ENCODE results near the gene ZBTB24. TPM values are rescaled to one million over a fixed set of nuclear protein-coding genes. Genes with fewer than 3 reads are reported as not detected.
"Not testable (repeated sequence)": the region's sequence is repeated elsewhere in the genome, so short reads cannot be mapped to it uniquely, and the experiment has no call there.

Gene ZBTB24
- total RNA-seq, 1 donor from 2014 or later, result 11.4 TPM

GRCh38 chr6:109523478-109523877, 40.5 kb upstream of the ZBTB24 start:
- H3K4me1 Mint-ChIP-seq (ENCODE audit: low read depth), result no peaks in the 10 kb centered on the region
- DNase-seq (ENCODE audit: low spot score, unreplicated experiment), result no peak
- no peak overlapping the region for H3K4me3 Mint-ChIP-seq (ENCODE audit: low read depth)
- H3K27me3 Mint-ChIP-seq, result no peaks in the 10 kb centered on the region
- H3K9me3 Mint-ChIP-seq (ENCODE audit: low read depth), result peaks cover 11% of the 10 kb centered on the region
- no peak overlapping the region for H3K27ac Mint-ChIP-seq
- TF ChIP-seq, protein P1, sequence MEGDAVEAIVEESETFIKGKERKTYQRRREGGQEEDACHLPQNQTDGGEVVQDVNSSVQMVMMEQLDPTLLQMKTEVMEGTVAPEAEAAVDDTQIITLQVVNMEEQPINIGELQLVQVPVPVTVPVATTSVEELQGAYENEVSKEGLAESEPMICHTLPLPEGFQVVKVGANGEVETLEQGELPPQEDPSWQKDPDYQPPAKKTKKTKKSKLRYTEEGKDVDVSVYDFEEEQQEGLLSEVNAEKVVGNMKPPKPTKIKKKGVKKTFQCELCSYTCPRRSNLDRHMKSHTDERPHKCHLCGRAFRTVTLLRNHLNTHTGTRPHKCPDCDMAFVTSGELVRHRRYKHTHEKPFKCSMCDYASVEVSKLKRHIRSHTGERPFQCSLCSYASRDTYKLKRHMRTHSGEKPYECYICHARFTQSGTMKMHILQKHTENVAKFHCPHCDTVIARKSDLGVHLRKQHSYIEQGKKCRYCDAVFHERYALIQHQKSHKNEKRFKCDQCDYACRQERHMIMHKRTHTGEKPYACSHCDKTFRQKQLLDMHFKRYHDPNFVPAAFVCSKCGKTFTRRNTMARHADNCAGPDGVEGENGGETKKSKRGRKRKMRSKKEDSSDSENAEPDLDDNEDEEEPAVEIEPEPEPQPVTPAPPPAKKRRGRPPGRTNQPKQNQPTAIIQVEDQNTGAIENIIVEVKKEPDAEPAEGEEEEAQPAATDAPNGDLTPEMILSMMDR (IDR thresholded peaks at IDR 0.05; ENCODE audit: unreplicated experiment), result no peak
- H3K36me3 Mint-ChIP-seq (ENCODE audit: insufficient read depth), result peaks cover 4% of the 10 kb centered on the region

DNA sequence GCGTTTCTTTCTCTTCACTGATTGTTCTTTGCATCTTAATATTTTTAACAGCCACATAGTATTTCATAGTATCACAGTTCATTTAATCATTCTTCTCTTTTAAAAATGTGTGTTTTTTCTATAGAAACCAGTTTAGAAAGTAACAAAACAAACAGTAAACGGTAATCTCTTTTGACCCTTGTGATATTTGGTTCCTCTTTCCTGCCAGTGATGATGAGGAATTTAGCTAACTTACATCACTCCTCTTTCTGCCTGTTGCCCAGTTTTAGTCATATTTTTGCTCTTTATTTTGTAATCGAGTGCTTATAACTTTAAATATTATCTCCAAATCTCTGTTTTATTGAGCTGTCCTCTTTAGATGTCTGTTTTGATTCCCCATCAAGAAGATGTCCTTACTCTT, 38.1 kb upstream of the ZBTB24 start:
- no peak for DNase-seq (ENCODE audit: low spot score, unreplicated experiment)
- Mint-ChIP-seq H3K9me3 (ENCODE audit: low read depth) (peaks cover 11% of the 10 kb centered on the region), H3K4me1 (ENCODE audit: low read depth) (no peaks in the 10 kb centered on the region), H3K36me3 (ENCODE audit: insufficient read depth) (peaks cover 4% of the 10 kb centered on the region), H3K27me3 (no peaks in the 10 kb centered on the region), H3K4me3 (ENCODE audit: low read depth) (no peak overlapping the region), H3K27ac (no peak overlapping the region)
- TF ChIP-seq, protein P1 (IDR thresholded peaks at IDR 0.05; ENCODE audit: unreplicated experiment), result no peak

DNA sequence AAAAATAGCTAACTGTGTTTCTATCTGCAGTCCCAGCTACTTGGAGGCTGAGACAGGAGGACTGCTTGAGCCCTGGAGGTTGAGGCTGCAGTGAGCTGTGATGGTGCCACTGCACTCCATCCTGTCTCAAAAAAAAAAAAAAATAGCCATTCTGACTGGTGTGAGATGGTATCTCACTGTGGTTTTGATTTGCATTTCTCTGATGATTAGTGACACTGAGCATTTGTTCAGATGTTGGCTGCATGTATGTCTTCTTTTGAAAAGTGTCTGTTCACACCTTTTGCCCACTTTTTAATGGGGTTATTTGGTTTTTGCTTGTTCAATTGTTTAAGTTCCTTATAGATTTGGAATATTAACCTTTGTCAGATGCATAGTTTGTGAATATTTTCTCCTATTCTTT, 36.6 kb upstream of the ZBTB24 start:
- not testable (repeated sequence) for H3K4me1 Mint-ChIP-seq (ENCODE audit: low read depth); H3K27ac Mint-ChIP-seq; DNase-seq (ENCODE audit: low spot score, unreplicated experiment); H3K27me3 Mint-ChIP-seq; H3K36me3 Mint-ChIP-seq (ENCODE audit: insufficient read depth); H3K4me3 Mint-ChIP-seq (ENCODE audit: low read depth)
- peaks cover 11% of the 10 kb centered on the region for H3K9me3 Mint-ChIP-seq (ENCODE audit: low read depth)

- H3K27ac Mint-ChIP-seq, result no peak overlapping the region
- no peaks in the 10 kb centered on the region for H3K9me3 Mint-ChIP-seq (ENCODE audit: low read depth)
- no peaks in the 10 kb centered on the region for H3K36me3 Mint-ChIP-seq (ENCODE audit: insufficient read depth)
- no peak for DNase-seq (ENCODE audit: low spot score, unreplicated experiment)
- H3K27me3 Mint-ChIP-seq, result no peaks in the 10 kb centered on the region
- TF ChIP-seq, protein P1 (IDR thresholded peaks at IDR 0.05; ENCODE audit: unreplicated experiment), result no peak
- no peak overlapping the region for H3K4me3 Mint-ChIP-seq (ENCODE audit: low read depth)
- peaks cover 2% of the 10 kb centered on the region for H3K4me1 Mint-ChIP-seq (ENCODE audit: low read depth)
Observed at GRCh38 chr6:109516929-109517328, 33.9 kb upstream of the ZBTB24 start.

- Mint-ChIP-seq H3K36me3 (ENCODE audit: insufficient read depth) (no peaks in the 10 kb centered on the region), H3K27me3 (no peaks in the 10 kb centered on the region), H3K4me1 (ENCODE audit: low read depth) (peaks cover 2% of the 10 kb centered on the region), H3K27ac (no peak overlapping the region), H3K4me3 (ENCODE audit: low read depth) (no peak overlapping the region), H3K9me3 (ENCODE audit: low read depth) (no peaks in the 10 kb centered on the region)
- DNase-seq (ENCODE audit: low spot score, unreplicated experiment), result no peak
- TF ChIP-seq, protein P1 (IDR thresholded peaks at IDR 0.05; ENCODE audit: unreplicated experiment), result no peak
Observed at GRCh38 chr6:109515781-109516409, 32.9 kb upstream of the ZBTB24 start.

DNA sequence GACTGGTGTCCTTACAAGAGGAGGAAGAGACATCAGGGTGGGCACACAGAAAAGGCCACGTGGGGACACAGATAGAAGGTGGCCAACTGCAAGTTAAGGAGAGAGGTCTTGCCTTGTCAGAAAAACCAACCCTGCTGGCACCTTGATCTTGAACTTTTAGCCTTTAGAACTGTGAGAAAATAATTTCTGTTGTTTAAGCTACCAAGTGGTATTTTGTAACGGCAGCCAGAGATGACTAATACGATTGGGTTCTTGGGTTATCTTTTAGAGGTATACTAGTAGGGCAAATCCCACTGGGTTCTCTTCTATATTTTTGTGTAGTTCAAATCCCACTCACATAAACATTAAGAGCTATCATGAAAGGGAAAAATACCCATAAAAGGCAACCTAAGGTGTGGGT, 31.9 kb upstream of the ZBTB24 start:
- no peak for DNase-seq (ENCODE audit: low spot score, unreplicated experiment)
- Mint-ChIP-seq H3K36me3 (ENCODE audit: insufficient read depth) (no peaks in the 10 kb centered on the region), H3K9me3 (ENCODE audit: low read depth) (no peaks in the 10 kb centered on the region), H3K4me1 (ENCODE audit: low read depth) (peaks cover 2% of the 10 kb centered on the region), H3K4me3 (ENCODE audit: low read depth) (no peak overlapping the region), H3K27ac (no peak overlapping the region), H3K27me3 (no peaks in the 10 kb centered on the region)
- TF ChIP-seq, protein P1 (IDR thresholded peaks at IDR 0.05; ENCODE audit: unreplicated experiment), result no peak

Measured in progenitor cell of endocrine pancreas (in vitro differentiated cells).